ENCODE measurements around the gene TPRN. TPM values are rescaled to one million over a fixed set of nuclear protein-coding genes. Genes with fewer than 3 reads are reported as not detected.

The TPRN gene
- total and polyA plus RNA-seq, 2 experiments from 2014 or later: 6.4 to 29.2 TPM

- TF ChIP-seq JUNB (IDR thresholded peaks at IDR 0.05; ENCODE audit: unreplicated experiment) (no peak), EZH2phosphoT487 (IDR thresholded peaks at IDR 0.05; ENCODE audit: unreplicated experiment) (no peak), CTCF (conservative IDR thresholded peaks at IDR 0.05; ENCODE audit: low read depth in 2 of 2) (peak in 1 of 2 experiments; percentile 23; a peak in 2 of 4 replicates), ZNF331 (CRISPR knock-in tag; IDR thresholded peaks at IDR 0.05; ENCODE audit: low read depth) (no peak), ZNF462 (CRISPR knock-in tag; IDR thresholded peaks at IDR 0.05) (no peak), POLR2AphosphoS5 (IDR thresholded peaks at IDR 0.05; ENCODE audit: low read depth) (no peak), CREB1 (CRISPR knock-in tag; IDR thresholded peaks at IDR 0.05; ENCODE audit: low read depth) (no peak), REST (IDR thresholded peaks at IDR 0.05; ENCODE audit: unreplicated experiment) (no peak), ZNF114 (CRISPR knock-in tag; IDR thresholded peaks at IDR 0.05) (no peak), NANOG (IDR thresholded peaks at IDR 0.05; ENCODE audit: borderline replicate concordance) (no peak), EZH2 (IDR thresholded peaks at IDR 0.05; ENCODE audit: low read depth, unreplicated experiment) (peak; percentile 46), STAT1 (IDR thresholded peaks at IDR 0.05; ENCODE audit: unreplicated experiment) (no peak)
- TF ChIP-seq, protein P1, sequence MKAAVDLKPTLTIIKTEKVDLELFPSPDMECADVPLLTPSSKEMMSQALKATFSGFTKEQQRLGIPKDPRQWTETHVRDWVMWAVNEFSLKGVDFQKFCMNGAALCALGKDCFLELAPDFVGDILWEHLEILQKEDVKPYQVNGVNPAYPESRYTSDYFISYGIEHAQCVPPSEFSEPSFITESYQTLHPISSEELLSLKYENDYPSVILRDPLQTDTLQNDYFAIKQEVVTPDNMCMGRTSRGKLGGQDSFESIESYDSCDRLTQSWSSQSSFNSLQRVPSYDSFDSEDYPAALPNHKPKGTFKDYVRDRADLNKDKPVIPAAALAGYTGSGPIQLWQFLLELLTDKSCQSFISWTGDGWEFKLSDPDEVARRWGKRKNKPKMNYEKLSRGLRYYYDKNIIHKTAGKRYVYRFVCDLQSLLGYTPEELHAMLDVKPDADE (IDR thresholded peaks at IDR 0.05): no peak
- peak overlapping the region; percentile 82 for H3K4me2 ChIP-seq
- Mint-ChIP-seq H3K27ac (no peak overlapping the region), H3K9me3 (no peaks in the 10 kb centered on the region), H3K36me3 (ENCODE audit: low read depth) (no peaks in the 10 kb centered on the region), H3K4me3 (peak overlapping the region; percentile 69), H3K4me1 (no peaks in the 10 kb centered on the region; the same call in 2 of the 3 replicates), H3K27me3 (ENCODE audit: insufficient read depth, low read depth, poor library complexity) (peaks cover 87% of the 10 kb centered on the region)
- no peaks in the 10 kb centered on the region for H3K79me2 ChIP-seq (replicated peaks; ENCODE audit: insufficient read depth)
- H3K9me2 ChIP-seq (ENCODE audit: insufficient read depth): no peaks in the 10 kb centered on the region
- no peaks in the 10 kb centered on the region for H3K36me3 ChIP-seq (ENCODE audit: insufficient read depth)
- peak; percentile 30 for ATAC-seq
- no peak overlapping the region for H3K27ac ChIP-seq (ENCODE audit: low read depth)
- peak overlapping the region; percentile 62 for H3K4me3 ChIP-seq
- no peaks in the 10 kb centered on the region for H3F3A ChIP-seq (replicated peaks; ENCODE audit: low read depth)
- H3K4me1 ChIP-seq (ENCODE audit: insufficient read depth): no peaks in the 10 kb centered on the region
- no peaks in the 10 kb centered on the region for H4K20me1 ChIP-seq (replicated peaks; ENCODE audit: insufficient read depth)
- H3K27me3 ChIP-seq (ENCODE audit: insufficient read depth): peaks cover 86% of the 10 kb centered on the region
- H2AFZ ChIP-seq: peak overlapping the region; percentile 56
- peak; percentile 74 for DNase-seq (ENCODE audit: low spot score)
Observed at GRCh38 chr9:137162505-137163364, 37.8 kb downstream of the TPRN start.

Measured in GM23338 (cell line).